ENCODE measurements around the gene CHD6. TPM values are rescaled to one million over a fixed set of nuclear protein-coding genes. Genes with fewer than 3 reads are reported as not detected.

CHD6 gene
- total and polyA plus RNA-seq, 8 donors, result 27.7 to 68.6 (median 52.4) TPM

- Histone ChIP-seq H3K27ac (no peak overlapping the region), H3K27me3 (no peaks in the 10 kb centered on the region), H3K9me3 (no peaks in the 10 kb centered on the region), H3K4me1 (no peaks in the 10 kb centered on the region), H3K36me3 (peaks cover 0 to 36% of the 10 kb centered on the region in 2 donors), H3K4me3 (no peak overlapping the region)
- ATAC-seq (no peak), DNase-seq (no peak)
- intact Hi-C loops (cut with DNase I), result no loop called here
- no peak for TF ChIP-seq CTCF (IDR thresholded peaks at IDR 0.05)
Observed at GRCh38 chr20:41427833-41428232, 190.3 kb downstream of the CHD6 start.

GRCh38 chr20:41426976-41427375 is 191.2 kb downstream of the CHD6 start:
- ATAC-seq, result no peak
- no peak overlapping the region for H3K27ac ChIP-seq
- DNase-seq, result no peak
- intact Hi-C loops (cut with DNase I), result no loop called here
- H3K9me3 ChIP-seq, result no peaks in the 10 kb centered on the region
- peaks cover 0 to 45% of the 10 kb centered on the region in 2 donors for H3K36me3 ChIP-seq
- no peaks in the 10 kb centered on the region for H3K27me3 ChIP-seq
- no peaks in the 10 kb centered on the region for H3K4me1 ChIP-seq
- H3K4me3 ChIP-seq, result no peak overlapping the region
- no peak for TF ChIP-seq CTCF (IDR thresholded peaks at IDR 0.05)

GRCh38 chr20:41426086-41426830 is 191.9 kb downstream of the CHD6 start:
- intact Hi-C loops (cut with DNase I), result no loop called here
- Histone ChIP-seq H3K9me3 (no peaks in the 10 kb centered on the region), H3K4me3 (no peak overlapping the region), H3K27ac (no peak overlapping the region), H3K27me3 (no peaks in the 10 kb centered on the region), H3K36me3 (peaks cover 0 to 51% of the 10 kb centered on the region in 2 donors), H3K4me1 (no peaks in the 10 kb centered on the region)
- DNase-seq (no peak), ATAC-seq (no peak)
- TF ChIP-seq CTCF (IDR thresholded peaks at IDR 0.05), result no peak

- ATAC-seq (no peak), DNase-seq (no peak)
- TF ChIP-seq CTCF (IDR thresholded peaks at IDR 0.05), result no peak
- intact Hi-C loops (cut with DNase I), result no loop called here
- Histone ChIP-seq H3K4me3 (no peak overlapping the region), H3K9me3 (no peaks in the 10 kb centered on the region), H3K4me1 (no peaks in the 10 kb centered on the region), H3K27me3 (no peaks in the 10 kb centered on the region), H3K27ac (no peak overlapping the region), H3K36me3 (peaks cover 0 to 53% of the 10 kb centered on the region in 2 donors)
Observed at GRCh38 chr20:41425180-41425884, 192.8 kb downstream of the CHD6 start.

- no peak for ATAC-seq
- Histone ChIP-seq H3K27ac (no peak overlapping the region), H3K36me3 (peaks cover 0 to 59% of the 10 kb centered on the region in 2 donors), H3K9me3 (no peaks in the 10 kb centered on the region), H3K4me3 (no peak overlapping the region), H3K4me1 (no peaks in the 10 kb centered on the region), H3K27me3 (no peaks in the 10 kb centered on the region)
- DNase-seq, result no peak
- intact Hi-C loops (cut with DNase I), result no loop called here
- TF ChIP-seq CTCF (IDR thresholded peaks at IDR 0.05), result no peak
Observed at GRCh38 chr20:41424546-41424945, 193.6 kb downstream of the CHD6 start.
